Prostate gland (tissue), 2 donors: ENCODE results near the gene PTCHD4.

Source experiments
- CTCF ChIP-seq, 4 experiments: fragments of 200-600 bp in 2 of 4; fragments of 450-650 bp in 2 of 4; sonication (generic) in 2 of 4; IDR thresholded peaks; 1 replicate in 3 of 4; 2 replicates in 1 of 4; pipeline ENCODE4 v1.5.1; 2016 to 2019; ENCODE audit warnings: antibody characterized with exemption in 4 of 4, mild to moderate bottlenecking in 2 of 4, moderate library complexity in 2 of 4
- POLR2A ChIP-seq: fragments of 450-650 bp; IDR thresholded peaks from one replicate; pipeline ENCODE4 v1.6.1; 2016; ENCODE audit warnings: antibody characterized with exemption, mild to moderate bottlenecking
- POLR2AphosphoS5 ChIP-seq: sonication (generic); formaldehyde crosslinking; IDR thresholded peaks from one replicate; pipeline ENCODE4 v1.6.1; 2017; ENCODE audit warnings: antibody characterized with exemption

GRCh38 chr6:48068278-48069251, 42.4 kb downstream of the PTCHD4 start:
- TF ChIP-seq CTCF (IDR thresholded peaks at IDR 0.05): no peak
- TF ChIP-seq POLR2A: no peak
- no peak for TF ChIP-seq POLR2AphosphoS5
